HG03159 (cell line): ENCODE results near the gene PSMC1.
"Not testable (repeated sequence)": the region's sequence is repeated elsewhere in the genome, so short reads cannot be mapped to it uniquely, and the experiment has no call there.

ENCODE experiments used
- ATAC-seq: cut with Tn5 transposase; IDR thresholded peaks from one replicate; pipeline ENCODE4 v1.9.1; 2021; ENCODE audit warnings: mild to moderate bottlenecking, moderate library complexity; ENCODE audit not compliant: unreplicated experiment

The PSMC1 gene

GRCh38 chr14:90256354-90257131 is at the start of gene PSMC1:
TSS of gene PSMC1 (plus strand) at chr14:90256553. CDS start at chr14:90256598, 45 bp downstream.
- peak; percentile 89 for ATAC-seq

DNA sequence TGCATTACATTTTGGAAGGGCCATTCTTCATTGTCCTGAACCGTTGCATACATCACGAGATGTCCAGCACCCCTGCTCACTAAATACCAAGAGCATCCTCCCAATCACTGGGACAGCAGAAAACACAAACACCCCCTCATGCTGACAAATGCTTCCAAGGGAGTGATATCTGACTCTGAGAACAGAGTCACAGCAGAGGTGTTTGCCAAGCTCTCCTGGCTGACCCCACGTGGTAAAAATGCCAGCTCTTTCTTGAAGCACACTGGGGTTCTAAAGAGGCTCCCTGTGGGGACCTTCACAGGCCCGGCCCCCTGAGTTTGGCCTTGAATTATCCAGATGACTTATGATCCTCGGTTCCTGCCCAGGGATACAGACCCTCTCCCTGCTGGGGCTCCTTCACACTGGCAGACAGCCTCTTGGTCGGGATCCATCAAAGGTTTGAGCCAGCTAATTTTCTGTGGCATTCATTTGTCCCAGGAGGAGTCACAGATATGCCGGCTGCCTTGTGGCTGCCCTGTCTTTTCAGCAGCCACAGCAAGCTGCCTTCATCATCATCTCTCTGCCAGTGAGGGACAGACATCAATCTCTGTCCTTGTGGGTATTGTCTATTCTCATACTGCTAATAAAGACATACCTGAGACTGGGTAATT is 43.1 kb upstream of the PSMC1 start:
- no peak for ATAC-seq

DNA sequence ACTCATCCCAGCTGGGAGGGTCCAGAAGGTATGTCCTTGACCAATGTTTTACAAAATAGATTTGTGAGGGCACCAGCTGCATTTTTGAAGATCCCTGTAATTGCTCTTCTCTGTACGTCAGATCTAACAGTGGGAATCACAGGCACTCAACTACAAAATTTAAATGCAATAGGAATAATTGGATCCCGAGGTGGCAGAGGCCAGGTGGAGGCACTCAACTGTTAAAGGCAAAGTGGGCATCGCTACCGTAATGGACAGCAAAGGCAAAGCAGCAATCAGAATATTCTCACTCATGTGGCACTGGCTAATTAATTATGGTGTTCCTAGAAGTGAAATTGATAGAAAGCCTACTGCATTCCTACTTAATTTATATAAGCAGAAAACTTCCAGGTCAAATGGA is 27.9 kb upstream of the PSMC1 start:
- ATAC-seq = no peak

DNA sequence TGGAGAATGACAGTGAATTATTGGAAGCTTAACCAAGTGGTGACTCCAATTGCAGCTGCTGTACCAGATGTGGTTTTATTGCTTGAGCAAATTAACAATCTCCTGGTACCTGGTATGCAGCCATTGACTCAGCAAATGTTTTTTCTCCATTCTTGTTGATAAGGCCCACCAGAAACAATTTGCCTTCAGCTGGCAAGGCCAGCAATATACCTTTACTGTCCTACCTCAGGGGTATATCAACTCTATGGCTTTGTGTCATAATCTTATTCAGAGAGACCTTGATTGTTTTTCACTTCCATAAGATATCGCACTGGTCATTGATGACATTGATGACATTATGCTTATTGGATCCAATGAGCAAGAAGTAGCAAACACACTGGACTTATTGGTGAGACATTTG is 26.4 kb upstream of the PSMC1 start:
- not testable (repeated sequence) for ATAC-seq

GRCh38 chr14:90235179-90235976 is 21.0 kb upstream of the PSMC1 start:
- ATAC-seq = no peak

GRCh38 chr14:90239139-90239538 is 17.2 kb upstream of the PSMC1 start:
- no peak for ATAC-seq

GRCh38 chr14:90242444-90242843 is 13.9 kb upstream of the PSMC1 start:
- ATAC-seq = no peak

DNA sequence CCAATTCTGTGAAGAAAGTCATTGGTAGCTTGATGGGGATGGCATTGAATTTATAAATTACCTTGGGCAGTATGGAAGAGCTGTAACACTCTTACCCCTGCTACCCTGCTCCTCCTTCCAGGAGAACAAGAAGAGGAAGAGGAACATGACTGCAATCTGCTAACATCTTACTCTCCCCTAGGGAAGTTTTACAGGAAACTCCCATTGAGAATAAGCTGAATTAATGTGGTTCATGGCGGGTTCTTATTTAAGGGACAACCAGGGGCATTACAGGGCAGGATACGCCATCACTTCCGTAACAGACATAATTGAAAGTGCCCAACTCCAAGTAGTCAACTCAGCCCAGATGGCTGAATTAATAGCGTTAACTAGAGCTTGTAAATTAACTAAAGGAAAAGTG is 9.4 kb upstream of the PSMC1 start:
- no peak for ATAC-seq

- ATAC-seq = not testable (repeated sequence)
Measured at GRCh38 chr14:90247441-90247840, 8.9 kb upstream of the PSMC1 start.

DNA sequence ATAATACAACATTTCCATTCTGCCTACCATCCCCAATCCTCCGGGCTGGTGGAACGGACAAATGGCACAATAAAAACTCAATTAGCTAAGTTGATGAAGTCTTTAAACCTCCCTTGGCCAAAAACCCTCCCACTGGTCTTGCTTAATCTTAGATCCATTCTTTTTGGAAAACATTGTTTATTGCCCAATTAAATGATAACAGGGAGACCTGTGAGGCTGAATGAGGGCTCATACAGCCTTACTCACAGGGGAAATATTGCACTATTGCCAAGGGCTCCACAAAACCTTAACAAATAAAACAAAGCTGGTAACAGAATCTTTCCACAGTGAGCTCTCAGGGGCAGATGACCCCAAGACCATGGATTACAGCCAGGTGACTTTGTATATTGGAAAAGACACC is 7.8 kb upstream of the PSMC1 start:
- ATAC-seq = no peak

GRCh38 chr14:90253826-90254225 is 2.5 kb upstream of the PSMC1 start:
- no peak for ATAC-seq

GRCh38 chr14:90255871-90256270 is 482 bp upstream of the PSMC1 start:
- ATAC-seq = no peak

DNA sequence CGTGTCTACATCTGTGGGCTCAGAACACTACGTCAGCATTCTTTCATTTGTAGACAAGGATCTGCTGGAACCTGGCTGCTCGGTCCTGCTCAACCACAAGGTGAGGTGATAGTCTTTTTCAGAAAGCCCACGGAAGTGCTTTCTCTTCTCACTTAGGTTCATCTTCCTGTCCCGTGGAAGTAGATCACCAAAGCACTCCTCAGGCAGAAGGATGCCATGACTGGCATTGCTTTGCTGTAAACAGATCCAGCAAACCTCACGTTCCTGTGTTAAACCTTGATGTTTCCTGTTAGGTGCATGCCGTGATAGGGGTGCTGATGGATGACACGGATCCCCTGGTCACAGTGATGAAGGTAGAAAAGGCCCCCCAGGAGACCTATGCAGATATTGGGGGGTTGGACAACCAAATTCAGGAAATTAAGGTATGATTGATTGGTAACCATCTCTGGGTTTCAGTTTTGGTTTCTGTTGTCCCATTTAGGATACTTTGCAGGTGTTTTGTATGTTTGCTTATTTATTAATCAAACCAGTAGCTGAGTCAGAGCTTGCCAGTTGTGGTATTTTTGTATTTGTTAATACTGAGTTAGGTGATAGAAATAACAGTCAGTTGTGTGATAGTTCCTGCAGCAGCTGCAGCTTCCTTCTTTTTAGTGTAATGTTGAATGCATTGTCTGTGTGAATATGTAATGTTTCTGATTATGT is 7.5 kb downstream of the PSMC1 start:
- peak; percentile 84 for ATAC-seq

DNA sequence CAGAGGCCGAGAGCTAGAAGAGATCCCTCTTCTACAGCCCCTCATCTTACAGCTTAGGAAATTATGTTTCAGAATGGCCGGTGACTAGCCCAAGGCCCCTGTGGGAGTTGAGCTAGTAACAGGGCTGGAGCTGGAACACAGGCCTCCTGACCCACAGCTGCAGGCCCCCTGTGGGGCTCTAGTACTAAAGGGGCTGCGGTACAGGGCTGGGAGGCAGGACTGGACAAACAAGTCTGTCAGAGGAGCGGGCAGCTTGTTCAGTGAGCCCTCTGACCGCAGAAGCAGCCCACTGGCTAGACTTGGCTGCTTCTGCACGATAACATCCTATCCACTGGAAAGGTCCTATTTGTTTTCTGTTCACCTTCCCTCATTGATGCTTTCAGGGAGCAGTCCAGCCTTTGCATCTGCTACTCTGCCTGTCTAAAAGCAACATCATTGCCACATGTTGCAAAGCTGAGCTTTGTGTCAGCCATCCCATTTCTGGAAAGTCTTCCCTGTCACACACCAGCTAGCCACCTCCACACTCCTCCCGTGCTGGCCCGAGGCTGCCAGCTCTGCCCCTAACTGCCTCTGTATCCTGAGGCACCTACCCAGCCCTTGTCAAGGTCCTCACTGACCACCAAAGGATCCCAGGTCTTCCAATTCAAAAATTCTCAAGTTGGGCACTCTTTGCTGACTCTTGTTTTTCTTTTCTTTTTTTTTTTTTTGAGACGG is 10.2 kb downstream of the PSMC1 start:
- ATAC-seq = no peak

GRCh38 chr14:90268420-90268819 is 12.1 kb downstream of the PSMC1 start:
- ATAC-seq = no peak

DNA sequence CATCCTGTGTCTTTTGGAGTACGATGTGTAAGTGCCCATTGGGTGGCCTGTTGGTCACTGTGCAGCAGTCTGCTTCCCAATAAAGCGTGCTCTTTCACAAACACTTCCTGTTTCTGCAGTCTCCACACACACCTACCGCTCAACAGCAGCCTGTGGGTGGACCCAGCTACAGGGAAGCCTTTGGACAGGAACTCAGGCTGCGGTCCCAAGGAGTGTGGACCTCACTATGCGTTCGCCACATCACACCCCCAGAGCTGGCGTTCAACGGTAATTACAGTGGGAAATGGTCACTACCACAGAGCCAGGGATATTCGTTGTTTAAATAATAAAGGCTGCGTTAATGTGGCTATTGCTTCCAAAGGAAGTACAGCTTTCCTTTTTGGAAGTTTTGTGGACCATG is 16.2 kb downstream of the PSMC1 start:
- ATAC-seq = no peak

DNA sequence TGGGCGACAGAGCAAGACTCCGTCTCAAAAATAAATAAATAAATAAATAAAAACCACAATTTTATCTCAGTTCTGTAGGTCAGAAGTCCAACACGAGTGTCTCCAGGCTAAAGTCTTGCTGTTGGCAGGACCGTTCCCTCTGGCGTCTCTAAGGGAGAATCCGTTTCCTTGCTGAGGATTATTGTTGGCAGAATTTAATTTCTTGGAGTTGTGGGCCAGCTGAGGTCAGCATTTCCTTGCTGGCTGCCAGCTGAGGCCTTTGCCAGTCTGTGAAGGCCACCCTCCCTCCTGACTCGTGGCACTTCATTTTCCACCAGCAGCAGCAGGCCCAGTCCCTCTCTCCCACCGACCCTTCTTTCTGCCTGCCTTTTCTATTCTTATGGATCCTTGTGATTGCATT is 17.2 kb downstream of the PSMC1 start:
- no peak for ATAC-seq

DNA sequence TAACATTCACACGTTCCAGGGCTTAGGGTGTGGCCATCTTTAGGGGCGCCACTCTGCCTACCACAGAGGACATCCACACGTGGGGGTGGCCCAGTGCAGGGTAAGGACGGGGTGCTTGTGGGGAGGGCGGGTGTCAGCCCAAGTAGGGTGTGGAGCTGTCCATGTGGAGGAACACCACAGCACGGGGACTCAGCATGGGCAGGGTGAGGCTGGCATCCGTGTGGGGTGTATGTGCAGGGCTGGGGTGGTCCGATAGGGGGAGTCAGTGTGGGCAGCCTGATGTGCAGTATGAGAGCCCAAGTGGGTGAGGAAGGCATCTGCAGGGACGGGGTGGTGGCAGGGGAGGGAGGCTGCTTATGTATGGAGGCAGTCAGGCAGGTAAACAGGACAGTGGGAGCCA is 17.7 kb downstream of the PSMC1 start:
- no peak for ATAC-seq

DNA sequence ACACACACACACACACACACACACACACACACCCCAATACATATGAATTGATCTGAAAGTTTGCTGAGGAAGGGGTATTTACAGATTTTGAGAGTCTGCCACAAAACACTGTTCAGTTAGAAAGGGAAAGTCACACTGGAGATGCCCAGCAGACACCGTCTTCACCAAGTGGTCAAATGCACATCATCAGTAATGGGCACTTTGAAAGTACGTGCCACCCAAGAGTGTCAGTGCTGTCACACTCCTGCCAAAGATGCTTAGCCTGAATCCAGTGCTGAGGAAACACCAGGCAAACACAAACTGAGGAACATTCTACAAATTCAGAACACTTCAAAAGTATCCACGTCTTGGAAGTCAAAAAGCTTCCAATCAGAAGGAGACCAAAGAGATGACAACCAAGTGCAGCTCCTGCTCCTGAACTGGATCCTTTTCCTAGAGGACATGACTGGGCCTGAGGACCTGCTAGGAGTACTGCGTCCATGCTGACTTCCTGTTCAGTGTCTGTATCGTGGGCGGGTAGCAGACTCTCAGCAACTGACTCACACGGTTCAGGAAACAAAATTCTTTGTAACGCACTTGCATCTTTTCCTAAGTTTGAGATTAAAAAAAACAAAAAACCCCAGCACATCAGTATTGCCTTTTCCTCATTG is 18.6 kb downstream of the PSMC1 start:
- no peak for ATAC-seq

- no peak for ATAC-seq
Measured at GRCh38 chr14:90275458-90275814, 19.1 kb downstream of the PSMC1 start.
